GM12801 (cell line): ENCODE measurements around the gene GGA1.

Source experiments
- CTCF ChIP-seq: IDR thresholded peaks from one replicate; pipeline ENCODE4 v1.5.1; 2011; ENCODE audit warnings: control low read depth; ENCODE audit not compliant: insufficient read length; ENCODE audit errors: extremely low read depth

GGA1 gene

GRCh38 chr22:37633089-37633624, 24.5 kb downstream of the GGA1 start:
- TF ChIP-seq CTCF: no peak

DNA sequence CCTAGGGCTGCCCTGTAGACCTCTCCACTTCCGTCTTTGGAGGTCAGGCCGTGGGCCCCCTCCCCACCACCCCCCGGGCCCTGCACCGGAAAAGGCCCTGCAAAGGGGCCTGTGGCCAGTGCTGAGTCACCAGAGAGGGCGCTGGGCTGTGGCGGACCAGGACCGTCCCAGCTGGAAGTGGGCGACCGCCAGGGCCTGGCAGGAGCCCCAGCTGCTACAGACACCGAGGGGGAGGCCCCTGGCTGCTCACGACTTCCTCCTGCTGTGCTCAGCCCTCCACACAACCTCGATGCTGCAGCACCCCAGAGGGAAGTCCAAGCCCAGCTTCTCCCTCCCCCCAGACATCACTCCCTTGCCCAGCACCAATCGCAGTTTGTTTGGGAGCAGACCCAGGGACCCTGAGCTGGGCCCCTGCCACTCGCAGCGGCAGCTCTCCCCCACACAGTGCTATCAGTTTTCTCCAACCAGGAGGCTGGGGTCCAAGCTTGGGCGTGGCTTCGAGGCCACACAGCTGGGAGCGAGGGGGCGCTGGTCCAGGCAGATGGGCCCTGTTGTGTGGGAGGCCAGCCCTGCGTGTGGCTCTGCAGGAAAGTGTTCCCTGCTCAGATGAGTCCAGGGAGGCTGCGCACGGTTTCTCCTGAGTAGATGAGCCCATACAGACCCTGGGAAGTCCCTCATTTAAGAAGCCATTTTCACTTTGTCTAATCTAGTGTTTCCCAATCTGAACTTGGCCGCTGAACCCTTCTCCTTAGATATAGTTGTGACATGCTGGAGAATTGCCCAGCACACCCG, 25.2 kb downstream of the GGA1 start:
- TF ChIP-seq CTCF: no peak

DNA sequence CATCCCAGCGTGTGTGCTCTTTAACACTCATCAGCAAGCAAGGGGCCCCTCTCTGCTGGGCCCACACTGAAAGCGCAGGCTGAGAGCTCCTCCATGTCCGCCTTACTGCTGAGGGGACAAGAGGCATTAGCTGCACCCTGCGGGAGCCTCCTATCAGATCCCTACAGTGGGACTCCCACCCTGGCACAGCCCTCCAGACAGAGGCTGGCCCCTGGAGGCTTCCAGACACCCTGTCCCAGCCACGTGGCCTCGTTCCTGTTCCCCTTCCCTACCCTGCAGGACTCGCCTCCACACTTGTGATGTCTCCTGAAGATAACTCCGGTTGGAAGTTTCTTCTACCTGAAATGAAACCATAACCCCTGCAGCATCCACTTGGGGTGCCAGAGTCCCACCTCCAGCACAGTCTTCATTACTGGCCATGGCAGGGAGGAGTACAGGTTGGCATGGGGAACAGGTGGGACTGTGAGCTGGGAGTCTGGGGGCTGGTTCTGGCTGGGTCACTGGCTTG, 25.8 kb downstream of the GGA1 start:
- no peak for TF ChIP-seq CTCF

DNA sequence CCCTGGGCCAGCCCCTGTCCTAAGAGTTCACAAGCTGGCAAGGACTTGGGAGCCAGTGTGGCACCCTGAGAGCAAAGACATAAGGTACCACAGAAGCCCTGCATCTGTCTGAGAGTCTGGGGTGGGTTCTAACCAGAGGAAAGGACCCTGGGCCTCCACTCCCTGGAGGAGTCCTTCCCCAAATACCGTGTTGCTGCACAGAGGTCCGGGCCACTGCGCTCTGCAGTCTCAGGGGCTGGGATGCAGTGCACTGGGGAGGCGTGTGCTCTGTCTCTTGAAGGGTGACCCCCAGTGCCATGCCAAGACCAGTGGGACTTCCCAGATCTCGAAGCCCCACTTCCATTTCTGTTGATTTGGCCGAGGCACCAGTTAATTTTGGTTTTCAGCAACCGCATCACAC, 26.5 kb downstream of the GGA1 start:
- TF ChIP-seq CTCF: no peak

DNA sequence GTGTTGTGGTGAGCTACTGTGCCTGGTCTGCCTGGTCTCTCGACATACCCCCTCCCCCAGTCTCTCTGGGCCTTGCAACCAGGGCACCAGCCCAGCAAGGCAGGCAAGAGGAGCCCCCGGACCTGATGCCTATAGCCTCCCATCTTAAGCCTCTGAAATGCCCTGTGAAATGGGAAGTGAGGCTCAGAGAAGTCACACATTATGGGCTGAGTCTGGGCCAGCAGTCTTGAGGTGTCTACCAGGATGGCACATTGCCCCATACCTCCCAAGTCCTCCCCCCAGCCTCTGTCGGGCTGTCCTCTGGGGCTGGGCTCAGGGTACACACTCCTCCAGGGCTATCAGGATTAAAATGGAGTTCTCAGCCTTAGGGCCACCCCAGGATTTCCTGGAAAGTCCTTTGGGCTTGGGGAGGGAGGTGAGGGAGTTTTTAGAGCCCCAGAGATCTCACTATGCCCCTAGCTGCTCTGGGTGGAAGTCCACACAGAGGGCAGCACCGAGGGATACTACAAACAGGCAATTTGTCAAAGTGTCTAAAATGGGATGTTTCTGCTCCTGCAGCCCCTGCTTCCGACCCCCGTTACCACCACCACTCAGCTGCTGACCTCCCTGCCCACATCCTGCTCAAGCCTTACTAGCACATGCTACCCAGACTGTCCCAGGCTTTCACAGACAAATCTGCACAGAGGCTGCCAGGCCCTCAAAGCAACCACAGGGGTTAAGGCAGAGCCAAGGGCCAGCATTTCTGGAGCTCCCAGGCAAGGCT, 27.7 kb downstream of the GGA1 start:
- no peak for TF ChIP-seq CTCF

DNA sequence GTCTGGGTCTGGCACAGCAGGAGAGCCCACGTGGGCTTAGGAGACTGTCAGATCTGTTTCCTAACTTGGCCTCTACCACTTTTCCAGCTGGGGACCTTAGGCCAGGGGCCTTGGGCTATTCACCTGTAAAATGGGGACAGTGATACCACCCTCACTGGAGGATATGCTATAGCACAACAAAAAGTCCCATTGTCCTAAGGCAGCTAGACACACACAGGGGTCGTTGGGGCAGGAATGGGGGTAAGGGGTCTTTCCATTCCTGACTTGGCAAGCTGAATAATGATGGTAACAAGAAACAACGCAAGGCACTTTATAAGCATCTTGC, 28.3 kb downstream of the GGA1 start:
- no peak for TF ChIP-seq CTCF

DNA sequence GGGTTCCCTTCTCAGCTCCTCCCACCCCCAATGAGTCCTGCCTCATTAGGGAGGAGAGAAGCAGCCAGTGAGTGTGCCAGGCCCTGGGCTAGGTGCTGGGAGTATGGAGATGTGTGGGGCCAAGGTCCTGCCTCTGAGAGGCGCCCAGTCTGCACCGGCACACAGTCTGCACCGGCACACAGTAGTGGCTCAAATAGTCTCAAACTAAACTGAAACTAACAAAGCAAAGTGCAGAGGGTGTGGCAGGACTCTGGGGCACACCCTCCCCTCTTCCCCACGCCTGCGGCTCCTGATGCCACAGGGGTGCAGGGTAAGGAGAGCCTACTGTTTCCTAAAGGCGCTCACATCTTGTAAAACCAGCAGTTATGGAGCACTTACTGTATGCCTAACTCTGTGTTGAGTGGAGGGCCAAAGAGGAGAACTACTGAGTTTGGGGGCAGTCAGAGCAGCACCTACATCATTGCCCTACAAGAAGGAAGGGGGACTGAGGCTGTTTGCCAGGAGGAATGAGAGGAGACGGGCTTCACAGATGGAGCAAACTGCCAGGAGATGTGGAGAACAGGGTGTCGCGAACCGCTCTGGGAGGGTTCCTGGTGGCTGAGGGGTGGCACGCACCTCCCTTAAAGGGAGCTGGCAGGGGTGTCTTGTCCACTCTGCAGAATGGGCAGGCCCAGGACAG, 29.9 kb downstream of the GGA1 start:
- no peak for TF ChIP-seq CTCF
